GM10847 (cell line): Measurements from ENCODE around the gene MAP3K20.

Source experiments
- POLR2A ChIP-seq: IDR thresholded peaks from 2 replicates; pipeline ENCODE4 v1.6.1; 2011; ENCODE audit not compliant: insufficient read length; ENCODE audit errors: extremely low read depth

Gene MAP3K20

GRCh38 chr2:173264603-173265366, 189.1 kb downstream of the MAP3K20 start:
- no peak for TF ChIP-seq POLR2A

- no peak for TF ChIP-seq POLR2A
Measured at GRCh38 chr2:173271135-173271534, 195.5 kb downstream of the MAP3K20 start.

GRCh38 chr2:173271825-173272224, 196.2 kb downstream of the MAP3K20 start:
- no peak for TF ChIP-seq POLR2A

- no peak for TF ChIP-seq POLR2A
Measured at GRCh38 chr2:173272849-173273248, 197.2 kb downstream of the MAP3K20 start.

- TF ChIP-seq POLR2A, result no peak
Measured at GRCh38 chr2:173278794-173279526, 203.3 kb downstream of the MAP3K20 start.

GRCh38 chr2:173279527-173279868, 203.9 kb downstream of the MAP3K20 start:
- no peak for TF ChIP-seq POLR2A

GRCh38 chr2:173280853-173281252, 205.2 kb downstream of the MAP3K20 start:
- no peak for TF ChIP-seq POLR2A

- TF ChIP-seq POLR2A, result no peak
Measured at GRCh38 chr2:173282795-173283545, 207.3 kb downstream of the MAP3K20 start.

GRCh38 chr2:173286153-173286809, 210.6 kb downstream of the MAP3K20 start:
- no peak for TF ChIP-seq POLR2A

GRCh38 chr2:173287594-173287993, 211.9 kb downstream of the MAP3K20 start:
- no peak for TF ChIP-seq POLR2A

GRCh38 chr2:173288561-173288960, 212.9 kb downstream of the MAP3K20 start:
- TF ChIP-seq POLR2A, result no peak

- TF ChIP-seq POLR2A, result no peak
Measured at GRCh38 chr2:173290046-173290445, 214.4 kb downstream of the MAP3K20 start.

GRCh38 chr2:173290518-173290917, 214.9 kb downstream of the MAP3K20 start:
- TF ChIP-seq POLR2A, result no peak

GRCh38 chr2:173291412-173291811, 215.8 kb downstream of the MAP3K20 start:
- no peak for TF ChIP-seq POLR2A

- no peak for TF ChIP-seq POLR2A
Measured at GRCh38 chr2:173296235-173296634, 220.6 kb downstream of the MAP3K20 start.
